Daoy (cell line): Measurements from ENCODE around the gene TEX44. TPM values are rescaled to one million over a fixed set of nuclear protein-coding genes. Genes with fewer than 3 reads are reported as not detected.

ENCODE experiments used
- DNase-seq: peaks from one replicate; pipeline ENCODE4 v3.0.0-alpha.2; 2015; ENCODE audit warnings: low read depth
- total RNA-seq: library from RNA; depleted of rRNA; stranded (reverse); fragments of >200 nt; shearing (Covaris generic); gene quantifications from 2 replicates; pipeline ENCODE4 v1.2.3, GENCODE V29; 2014

The TEX44 gene
- total RNA-seq, 1 experiment from 2014 or later = not detected

GRCh38 chr2:231604685-231605606 lies 12.3 kb downstream of the TEX44 start:
- peak; percentile 98 for DNase-seq

DNA sequence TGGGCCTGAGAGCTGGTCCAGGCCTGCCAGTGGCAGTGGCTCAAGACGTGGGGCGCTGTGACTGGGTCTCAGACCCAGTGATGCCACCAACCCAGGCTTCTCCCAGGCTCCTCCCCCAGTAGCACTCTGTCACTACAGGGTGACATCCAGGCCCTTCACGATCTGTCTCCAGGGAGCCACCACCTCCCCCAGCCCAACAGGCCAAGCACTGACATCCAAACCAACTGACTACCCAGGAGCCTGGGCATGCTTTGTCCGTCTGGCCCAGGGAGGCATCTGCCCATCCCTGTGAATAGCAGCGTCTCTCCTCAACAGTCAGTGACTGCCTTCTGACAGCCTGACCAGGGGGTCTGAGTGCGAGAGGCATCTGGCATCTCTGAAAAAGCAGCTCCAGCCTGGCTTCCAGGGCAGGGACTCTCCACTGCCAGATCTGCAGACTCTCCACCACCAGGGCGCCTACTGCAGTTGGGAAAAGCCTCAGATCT lies 13.0 kb downstream of the TEX44 start:
- DNase-seq = no peak

GRCh38 chr2:231606941-231607340 lies 14.3 kb downstream of the TEX44 start:
- DNase-seq = no peak

DNA sequence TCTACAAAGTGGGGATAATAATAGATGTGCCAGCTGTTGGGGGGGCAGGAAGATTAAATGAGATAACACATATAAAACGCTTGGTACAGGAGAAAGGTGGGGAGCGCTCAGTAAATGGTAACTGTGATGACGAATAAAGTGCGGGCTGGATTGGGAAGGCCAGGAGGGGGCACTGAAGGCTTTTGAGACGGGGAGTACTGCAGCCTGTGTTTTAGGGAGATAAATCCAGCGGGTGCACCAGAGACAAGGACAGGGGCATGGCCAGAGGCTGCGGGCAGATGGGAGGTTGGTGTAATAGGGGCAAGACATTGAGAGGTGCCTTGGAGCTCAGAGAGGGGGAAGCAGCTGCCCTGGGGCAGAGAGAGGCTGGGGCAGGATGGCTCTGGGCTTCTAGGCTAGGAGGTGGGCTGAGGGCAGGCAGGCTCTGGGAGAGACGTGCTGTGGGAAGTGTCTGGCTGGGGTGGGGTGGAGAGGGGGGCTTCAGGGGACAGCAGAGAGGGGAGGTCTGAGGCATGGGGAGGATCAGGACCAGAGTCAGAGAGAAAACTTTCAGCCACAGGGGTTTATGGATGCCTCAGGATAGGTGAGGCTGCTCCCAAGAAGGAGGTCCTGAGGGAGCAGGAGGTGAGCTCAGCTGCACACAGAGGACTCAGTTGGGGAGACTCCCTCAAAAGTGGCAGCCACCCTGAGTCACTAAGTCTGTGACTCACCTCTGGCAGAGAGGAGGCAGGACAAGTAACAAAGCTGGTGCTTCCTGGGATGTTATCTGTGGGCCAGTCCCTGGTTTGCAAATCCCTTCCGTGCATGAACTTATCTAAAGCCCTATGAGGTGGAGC lies 18.8 kb downstream of the TEX44 start:
- DNase-seq = peak; percentile 93

GRCh38 chr2:231612109-231612455 lies 19.4 kb downstream of the TEX44 start:
- DNase-seq = peak; percentile 81

GRCh38 chr2:231612456-231613330 lies 20.0 kb downstream of the TEX44 start:
- peak; percentile 93 for DNase-seq

GRCh38 chr2:231613331-231613662 lies 20.6 kb downstream of the TEX44 start:
- DNase-seq = peak; percentile 44

DNA sequence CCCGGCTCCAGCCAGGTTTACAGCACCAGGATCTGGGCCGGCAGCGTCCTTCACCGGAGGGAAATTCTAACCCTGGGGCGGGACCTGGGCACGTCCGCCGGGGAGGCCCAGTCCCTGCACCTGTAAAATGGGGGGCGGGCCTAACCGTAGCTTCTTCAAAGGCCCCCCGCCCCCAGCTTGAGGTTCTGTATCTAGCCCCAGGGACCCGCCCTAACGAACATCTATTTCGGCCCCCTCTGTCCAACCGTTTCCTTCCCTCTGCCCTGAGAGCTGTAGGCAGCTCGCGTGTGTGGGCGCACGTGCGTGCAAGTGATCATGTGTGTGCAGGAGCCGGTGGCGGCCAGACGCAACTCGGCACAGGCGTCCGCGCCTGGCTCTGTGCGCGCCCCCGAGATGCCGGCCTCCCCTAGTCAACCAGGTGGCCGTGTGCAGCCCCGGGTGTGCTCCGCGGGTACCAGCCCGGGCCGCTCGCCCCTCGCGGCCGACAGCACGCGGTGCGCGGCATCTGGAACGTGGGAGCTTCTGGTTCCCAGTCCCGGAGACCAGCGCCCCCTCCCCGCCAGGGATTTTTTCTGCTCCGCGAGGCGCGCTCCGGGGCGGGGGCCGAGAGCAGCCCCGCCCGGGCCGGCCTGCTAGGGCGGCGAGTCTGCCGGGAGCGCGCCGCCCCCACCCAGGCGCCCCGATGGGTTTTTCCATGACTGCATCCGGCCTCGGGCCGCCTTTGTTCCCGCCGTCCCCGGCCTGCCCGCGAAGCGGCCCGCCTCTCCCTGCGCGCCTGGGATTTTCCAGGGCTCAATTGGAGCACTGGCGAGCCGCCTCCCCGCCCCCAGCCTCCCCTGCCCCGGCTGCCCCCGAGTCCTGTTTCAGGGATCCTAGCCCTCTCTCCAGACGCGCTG lies 21.2 kb downstream of the TEX44 start:
- DNase-seq = peak; percentile 85

DNA sequence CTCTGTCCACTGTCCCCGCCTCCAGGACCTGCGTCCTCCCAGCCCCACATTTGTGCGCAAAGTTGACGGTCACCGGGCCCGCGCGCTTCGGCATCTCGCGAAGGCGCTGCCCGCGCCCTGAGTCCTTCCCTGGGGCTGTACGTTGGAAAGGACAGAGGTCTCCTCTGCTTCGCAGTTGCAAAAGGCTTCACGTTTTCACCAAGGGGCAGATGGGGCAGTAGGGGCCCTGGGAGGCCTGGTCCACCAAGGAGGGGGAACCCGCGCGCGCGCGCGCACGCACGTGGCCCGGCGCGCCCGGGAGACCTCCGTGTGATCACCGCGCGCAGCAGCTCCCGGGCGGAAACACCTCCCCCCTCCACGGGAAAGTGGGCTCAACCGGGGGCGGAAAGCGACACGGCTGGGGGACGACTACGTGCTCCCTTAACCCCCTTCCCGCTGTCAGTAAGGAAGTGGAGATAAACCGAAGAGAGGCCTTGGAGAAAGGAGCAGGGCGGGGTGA lies 21.9 kb downstream of the TEX44 start:
- DNase-seq = no peak

DNA sequence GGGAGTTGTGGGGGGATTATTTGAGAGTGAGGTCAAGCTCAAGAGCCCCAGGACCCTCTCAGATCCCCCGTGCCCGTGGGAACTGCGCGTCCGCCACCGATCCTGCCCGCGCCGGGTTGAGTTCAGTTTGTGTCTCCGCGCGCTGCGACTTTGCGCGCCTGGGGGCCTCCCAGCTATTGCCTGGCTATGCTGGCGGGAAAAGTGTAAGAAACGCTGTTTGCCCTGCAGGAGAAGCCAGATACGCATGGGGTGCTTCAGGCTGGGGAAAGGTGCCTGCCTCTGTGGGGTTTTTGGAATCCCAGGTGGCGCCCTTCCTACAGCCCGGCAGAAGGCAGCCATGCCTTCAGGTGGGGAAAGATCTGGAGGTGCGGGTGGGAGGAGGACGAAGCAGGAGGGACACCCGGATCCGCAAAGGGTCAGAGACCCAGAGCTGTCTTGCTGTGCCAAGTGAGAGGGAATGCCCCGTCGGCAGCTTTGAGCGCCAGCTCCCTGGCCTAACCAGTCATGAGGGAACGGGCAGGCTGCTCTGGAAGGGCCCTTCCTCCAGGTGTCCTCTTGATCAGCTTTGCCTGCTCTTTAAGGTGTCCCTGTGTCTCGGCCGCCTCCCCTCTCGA lies 22.5 kb downstream of the TEX44 start:
- no peak for DNase-seq

GRCh38 chr2:231616296-231616695 lies 23.6 kb downstream of the TEX44 start:
- DNase-seq = no peak

DNA sequence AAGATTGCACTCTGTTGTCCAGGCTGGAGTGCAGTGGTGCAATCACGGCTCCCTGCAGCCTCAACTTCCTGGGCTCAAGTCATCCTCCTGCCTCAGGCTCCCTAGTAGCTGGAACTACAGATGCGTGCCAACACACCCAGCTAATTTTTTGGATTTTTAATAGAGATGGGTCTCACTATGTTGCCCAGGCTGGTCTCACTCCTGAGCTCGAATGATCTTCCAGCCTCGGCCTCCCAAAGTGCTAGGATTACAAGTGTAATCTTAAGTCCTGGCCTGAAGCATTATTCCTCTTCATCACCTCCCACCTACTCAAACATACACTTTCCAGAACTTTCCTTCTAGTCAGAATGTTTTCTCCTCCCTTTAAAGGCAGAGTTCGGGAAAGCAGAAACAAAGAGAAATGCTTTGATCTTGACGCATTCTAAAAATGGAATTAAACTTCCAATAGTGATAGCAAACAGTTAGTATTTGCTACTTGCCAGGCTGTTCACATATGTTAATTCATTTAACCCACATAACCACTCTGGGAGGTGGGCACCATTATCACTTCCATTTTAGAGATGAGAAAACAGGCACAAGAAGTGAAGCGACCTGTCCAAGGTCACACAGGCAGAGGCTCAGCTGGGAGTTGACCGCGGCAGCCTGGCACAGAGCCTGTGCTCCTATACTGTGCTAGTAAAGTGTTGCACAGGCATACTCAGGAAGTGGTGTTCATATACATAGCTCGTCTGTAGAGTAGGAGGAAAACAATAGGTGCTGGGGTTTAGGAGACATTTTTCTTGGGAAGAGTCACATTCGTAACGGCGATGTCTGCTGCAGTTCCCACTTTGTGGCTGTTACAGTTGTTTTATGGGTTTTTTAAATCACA lies 24.6 kb downstream of the TEX44 start:
- DNase-seq = peak; percentile 75

DNA sequence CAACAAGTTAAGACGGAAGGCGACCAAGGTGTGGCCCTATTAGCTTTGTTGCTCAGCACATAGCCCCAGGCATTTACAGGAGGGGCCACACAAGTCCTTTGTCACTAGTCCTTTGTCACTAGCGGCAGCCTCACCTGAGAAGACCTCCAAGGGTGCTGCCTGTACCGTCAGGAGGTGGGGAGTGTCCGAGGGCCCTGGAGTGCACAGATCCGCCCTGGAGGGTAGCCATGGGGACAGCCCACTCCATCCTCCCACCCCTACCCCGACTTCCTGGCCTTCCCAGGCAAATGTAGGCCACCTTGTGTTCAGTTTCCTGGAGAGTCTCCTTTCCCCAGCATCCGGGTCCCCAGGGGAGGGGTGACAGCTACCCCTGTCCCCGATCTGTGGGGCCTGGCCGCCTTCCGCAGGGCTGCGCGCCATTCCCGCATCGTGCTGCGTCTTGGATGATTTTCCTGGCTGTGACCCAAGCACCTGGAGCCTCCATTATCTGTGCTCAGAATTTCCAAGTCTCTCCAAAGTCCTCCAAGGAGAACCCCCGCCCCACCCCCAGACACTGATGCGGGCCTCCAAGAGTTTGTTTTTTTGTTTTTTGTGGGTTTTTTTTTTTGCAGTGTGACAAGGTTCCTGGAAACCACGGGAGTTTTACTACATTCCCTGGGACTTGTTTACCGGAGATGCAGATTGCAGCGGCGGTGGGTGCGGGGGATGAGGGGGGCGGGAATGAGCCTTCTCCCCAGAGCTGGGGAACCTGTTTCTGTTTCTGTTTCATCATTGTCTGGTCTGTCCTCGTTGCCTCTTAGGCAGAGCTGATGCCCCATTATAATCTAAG lies 28.6 kb downstream of the TEX44 start:
- no peak for DNase-seq

- DNase-seq = no peak
Observed at GRCh38 chr2:231622963-231623362, 30.3 kb downstream of the TEX44 start.

DNA sequence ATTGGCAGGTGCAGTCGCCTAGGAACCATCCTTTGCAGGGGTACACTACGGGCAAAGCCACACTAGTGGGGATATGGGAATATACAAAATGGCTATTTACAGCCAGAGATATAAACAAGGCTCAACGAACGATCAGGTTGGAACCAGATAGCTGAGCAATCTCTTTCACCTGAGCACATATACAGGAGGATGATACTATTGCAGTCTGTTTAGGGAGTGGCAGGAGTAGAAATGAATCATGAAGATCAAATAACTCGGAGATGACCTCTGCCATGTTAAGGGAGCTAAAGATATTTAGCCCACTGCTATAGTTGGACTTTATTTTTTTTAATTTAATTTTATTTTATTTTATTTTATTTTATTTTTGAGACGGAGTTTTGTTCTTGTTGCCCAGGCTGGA lies 33.8 kb downstream of the TEX44 start:
- no peak for DNase-seq

DNA sequence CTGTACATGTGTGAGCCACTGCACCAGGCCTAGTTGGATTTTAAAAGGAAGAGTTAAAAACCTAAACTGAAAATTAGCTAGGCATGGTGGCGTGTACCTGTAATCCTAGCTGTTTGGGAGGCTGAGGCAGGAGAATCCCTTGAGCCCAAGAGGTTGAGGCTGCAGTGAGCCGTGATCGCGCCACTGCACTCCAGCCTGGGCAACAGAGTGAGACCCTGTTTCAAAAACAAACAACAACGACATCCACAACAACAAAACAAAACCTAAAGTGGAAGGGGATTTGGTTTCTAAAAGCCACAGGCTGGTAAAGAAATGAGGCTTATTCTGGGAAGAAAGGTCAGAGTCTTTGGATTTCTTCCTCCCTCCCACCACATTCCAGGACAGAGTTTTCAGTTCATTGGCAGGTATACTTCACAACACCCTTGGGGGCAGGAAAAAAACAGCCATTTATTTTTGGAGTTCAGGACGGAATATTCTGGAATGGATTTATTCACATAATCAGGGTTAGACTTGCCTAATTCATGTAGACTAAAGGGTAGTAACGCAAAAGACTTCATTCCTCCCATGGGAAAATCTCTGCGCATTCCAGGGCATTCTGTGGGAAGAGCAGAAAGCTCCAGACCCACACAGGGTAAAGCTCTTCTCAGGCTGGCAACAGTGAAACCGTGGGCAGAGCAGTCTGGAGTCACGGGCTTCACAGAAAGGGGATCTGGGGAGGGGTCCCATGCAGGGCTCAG lies 34.9 kb downstream of the TEX44 start:
- DNase-seq = no peak

GRCh38 chr2:231632559-231633142 lies 40.0 kb downstream of the TEX44 start:
- no peak for DNase-seq
